ENCODE data around the gene CNKSR3. TPM values are rescaled to one million over a fixed set of nuclear protein-coding genes. Genes with fewer than 3 reads are reported as not detected.

CNKSR3 gene
- total RNA-seq, 1 experiment from 2014 or later: 5.6 TPM

- no peak overlapping the region for H3K9ac ChIP-seq (ENCODE audit: extremely low read depth, insufficient read length, low read length)
- no peak overlapping the region for H3K18ac ChIP-seq (ENCODE audit: insufficient read length, low read depth, low read length)
- no peak overlapping the region for H2BK20ac ChIP-seq (ENCODE audit: low read depth, low read length, poor library complexity, severe bottlenecking)
- H3T11ph ChIP-seq (ENCODE audit: low read length): no peak overlapping the region
- H2BK15ac ChIP-seq (ENCODE audit: low read depth, low read length): no peak overlapping the region
- no peak overlapping the region for H3K27ac ChIP-seq (ENCODE audit: insufficient read length, low read depth, low read length)
- no peaks in the 10 kb centered on the region for H3K79me2 ChIP-seq (ENCODE audit: insufficient read depth, low read length)
- H4K5ac ChIP-seq (ENCODE audit: insufficient read length, low read depth, low read length): no peak overlapping the region
- Mint-ChIP-seq H3K27ac (peak overlapping the region in 1 of 3 experiments; percentile 13; a peak in 2 of 7 replicates), H3K4me1 (peaks cover 3 to 6% of the 10 kb centered on the region in 2 experiments), H3K36me3 (ENCODE audit: insufficient read depth in 1 of 3, low read depth in 3 of 3) (peaks cover 6 to 8% (median 8%) of the 10 kb centered on the region in 3 experiments; a peak in 4 of 7 replicates), H3K4me3 (no peak overlapping the region), H3K9me3 (peaks cover 2 to 7% of the 10 kb centered on the region in 2 experiments; a peak in 4 of 5 replicates), H3K27me3 (ENCODE audit: low read depth) (no peaks in the 10 kb centered on the region)
- H3K9me3 ChIP-seq (ENCODE audit: control insufficient read depth, low read depth, low read length): no peaks in the 10 kb centered on the region
- H3K27me3 ChIP-seq (ENCODE audit: insufficient read depth, low read length): no peaks in the 10 kb centered on the region
- no peak for TF ChIP-seq CTCF (conservative IDR thresholded peaks at IDR 0.05)
- no peak overlapping the region for H3K56ac ChIP-seq (ENCODE audit: insufficient read length, low read depth, low read length)
- H2BK120ac ChIP-seq (ENCODE audit: low read depth, low read length, poor library complexity, severe bottlenecking): no peak overlapping the region
- H2AFZ ChIP-seq (ENCODE audit: low read length): no peak overlapping the region
- no peak overlapping the region for H3K4me2 ChIP-seq (ENCODE audit: insufficient read depth, insufficient read length, low read length)
- no CpG with 5 or more reads among the region's 9 CpGs for WGBS (ENCODE audit: extremely low coverage, insufficient read length, low lambda C conversion rate)
- no peaks in the 10 kb centered on the region for H3K79me1 ChIP-seq (ENCODE audit: insufficient read depth, low read depth, low read length, poor library complexity, severe bottlenecking)
- H2BK5ac ChIP-seq (ENCODE audit: insufficient read length, low read length): no peak overlapping the region
- no peak overlapping the region for H2AK5ac ChIP-seq (ENCODE audit: insufficient read length, low read length)
- DNase-seq: no peak
- H4K8ac ChIP-seq (replicated peaks; ENCODE audit: insufficient read length, low read depth, low read length): no peak overlapping the region
- no peak overlapping the region for H4K91ac ChIP-seq (ENCODE audit: insufficient read length, low read depth, low read length)
- no peaks in the 10 kb centered on the region for H4K20me1 ChIP-seq (ENCODE audit: control insufficient read depth, insufficient read depth, insufficient read length)
- H3K23me2 ChIP-seq (ENCODE audit: insufficient read length, low read depth, low read length, poor library complexity, severe bottlenecking): no peaks in the 10 kb centered on the region
- H3K4ac ChIP-seq (ENCODE audit: low read depth, low read length): no peak overlapping the region
- no peaks in the 10 kb centered on the region for H3K4me1 ChIP-seq (ENCODE audit: insufficient read depth, low read length)
- H3K14ac ChIP-seq (ENCODE audit: insufficient read depth, low read length): no peak overlapping the region
- H2BK12ac ChIP-seq (ENCODE audit: insufficient read length, low read depth, low read length): no peak overlapping the region
- no peak overlapping the region for H3K23ac ChIP-seq (ENCODE audit: insufficient read length, low read depth, low read length)
Measured at GRCh38 chr6:154473324-154473723, 37.2 kb downstream of the CNKSR3 start.

All from H9 (cell line).